Dedifferentiated amniotic fluid mesenchymal stem cell (primary cell): Measurements from ENCODE around the gene MARK4.
"Not testable (repeated sequence)": the region's sequence is repeated elsewhere in the genome, so short reads cannot be mapped to it uniquely, and the experiment has no call there.

Source experiments
- DNase-seq: peaks from one replicate; pipeline ENCODE4 v3.0.0-alpha.2; 2016; ENCODE audit errors: extremely low spot score

Gene MARK4

DNA sequence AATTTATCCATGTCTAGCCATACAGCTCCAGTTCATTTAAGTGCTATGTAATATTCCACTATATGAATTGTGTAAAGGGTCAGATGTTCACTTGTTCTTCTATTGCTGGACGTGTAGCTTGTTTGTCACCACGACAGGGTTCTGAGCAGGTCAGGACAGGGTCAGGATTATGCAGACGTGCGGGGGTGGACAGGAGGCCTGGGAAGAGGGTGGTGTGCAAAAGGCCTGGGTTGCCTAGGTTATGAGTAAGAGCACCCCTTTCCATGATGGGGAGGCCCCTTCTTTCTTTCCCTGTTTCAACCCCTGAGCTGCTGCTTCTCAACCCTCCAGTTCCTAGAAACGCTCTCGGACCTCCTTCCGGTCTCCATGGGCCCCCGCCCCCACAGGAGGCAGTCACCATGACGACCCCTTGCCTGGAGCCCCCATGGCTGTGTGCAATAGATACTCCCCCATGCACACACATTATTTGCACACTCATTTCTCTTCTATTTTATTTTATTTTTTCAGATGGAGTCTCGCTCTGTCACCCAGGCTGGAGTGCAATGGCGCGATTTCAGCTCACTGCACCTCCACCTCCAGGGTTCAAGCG is 7.8 kb upstream of the MARK4 start:
- DNase-seq = no peak

DNA sequence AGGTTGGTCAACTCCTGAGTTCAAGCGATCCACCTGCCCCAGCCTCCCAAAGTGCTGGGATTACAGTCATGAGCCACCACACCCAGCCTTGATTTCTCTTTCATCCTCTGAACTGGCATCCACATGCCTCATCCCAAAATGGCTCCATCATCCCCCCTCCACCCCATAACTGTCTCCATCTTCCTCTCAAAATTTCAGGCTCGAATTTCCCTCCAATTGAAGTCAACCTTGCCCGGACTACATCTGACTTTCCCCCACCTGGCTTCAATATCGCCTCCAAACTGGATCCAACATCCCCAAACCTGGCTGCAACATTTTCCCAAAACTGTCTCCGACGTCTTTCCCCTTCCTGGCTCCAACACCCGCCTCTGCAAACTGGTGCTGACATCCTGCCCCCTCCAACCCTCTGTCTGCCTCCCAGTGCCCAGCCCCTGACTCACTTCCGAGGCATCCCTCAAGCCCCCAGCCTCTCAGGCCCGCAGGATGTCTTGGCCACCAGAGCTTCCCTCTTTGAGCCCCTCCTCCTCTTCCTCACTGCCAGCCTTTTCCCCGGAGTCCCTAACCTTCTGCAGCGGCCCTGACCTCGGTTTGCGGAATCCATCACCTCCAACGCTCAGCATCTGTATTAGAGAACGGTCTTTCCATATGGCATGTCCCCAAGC is 6.8 kb upstream of the MARK4 start:
- no peak for DNase-seq

DNA sequence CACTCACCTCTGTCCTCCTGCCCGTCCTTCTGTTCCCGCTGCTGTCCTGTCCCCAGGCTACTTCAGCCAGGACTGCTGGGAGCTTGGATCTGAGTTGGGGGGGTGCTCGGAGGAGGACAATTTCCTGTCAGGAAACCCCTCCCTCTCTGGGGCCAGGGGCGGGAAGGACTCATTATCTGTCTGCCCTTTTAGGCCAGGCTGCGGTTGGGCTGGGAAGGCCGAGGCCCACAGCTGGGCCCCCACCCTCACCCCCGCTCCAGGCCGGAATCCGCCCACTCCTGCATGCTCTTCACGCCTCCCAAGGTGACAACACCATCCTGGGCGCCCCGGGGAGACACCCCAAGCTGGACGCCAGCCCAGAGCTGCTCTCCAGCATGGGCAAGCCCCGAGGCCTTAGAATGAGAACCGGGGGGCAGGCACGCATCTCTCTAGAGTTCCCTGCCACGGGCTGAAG is 5.7 kb upstream of the MARK4 start, which contains the start of gene EXOC3L2:
Gene EXOC3L2, minus strand, starts transcription at position 74 of the 454 bp plus-strand sequence. CDS start 6,362 bp downstream, outside the sequence.
- DNase-seq = no peak

DNA sequence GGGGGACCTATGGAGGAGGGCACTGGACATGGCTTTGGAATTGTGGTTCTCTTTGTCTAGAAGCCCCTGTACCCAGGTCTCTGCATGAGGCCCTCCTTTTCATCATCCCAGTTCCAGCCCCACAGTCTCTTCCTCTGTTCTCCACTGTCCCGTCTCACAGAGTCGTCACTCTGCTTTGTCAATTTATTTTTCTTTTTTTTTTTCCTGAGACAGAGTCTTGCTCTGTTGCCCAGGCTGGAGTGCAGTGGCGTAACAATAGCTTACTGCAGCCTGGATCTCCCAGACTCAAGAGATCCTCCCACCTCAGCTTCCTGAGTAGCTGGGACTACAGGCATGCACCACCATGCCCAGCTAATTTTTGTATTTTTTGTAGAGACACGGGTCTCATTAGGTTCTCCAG is 5.2 kb upstream of the MARK4 start:
- no peak for DNase-seq

DNA sequence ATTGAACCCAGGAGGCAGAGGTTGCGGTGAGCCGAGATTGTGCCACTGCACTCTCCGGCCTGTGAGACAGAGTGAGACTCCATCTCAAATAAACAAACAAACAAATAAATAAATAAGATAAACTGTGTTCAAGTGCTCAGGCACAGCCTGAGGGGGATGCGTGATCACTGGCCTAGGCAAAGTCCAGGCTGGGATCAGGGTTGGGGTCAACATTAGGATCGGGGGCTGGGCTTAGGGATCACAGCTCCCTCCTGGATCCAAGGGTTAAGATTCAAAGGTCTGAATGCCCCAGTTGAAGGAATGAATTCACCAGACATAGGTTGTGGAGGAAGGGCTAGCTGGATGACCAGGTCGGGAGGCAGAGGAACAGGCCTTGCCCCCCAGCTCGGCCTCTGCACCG is 3.9 kb upstream of the MARK4 start:
- no peak for DNase-seq

DNA sequence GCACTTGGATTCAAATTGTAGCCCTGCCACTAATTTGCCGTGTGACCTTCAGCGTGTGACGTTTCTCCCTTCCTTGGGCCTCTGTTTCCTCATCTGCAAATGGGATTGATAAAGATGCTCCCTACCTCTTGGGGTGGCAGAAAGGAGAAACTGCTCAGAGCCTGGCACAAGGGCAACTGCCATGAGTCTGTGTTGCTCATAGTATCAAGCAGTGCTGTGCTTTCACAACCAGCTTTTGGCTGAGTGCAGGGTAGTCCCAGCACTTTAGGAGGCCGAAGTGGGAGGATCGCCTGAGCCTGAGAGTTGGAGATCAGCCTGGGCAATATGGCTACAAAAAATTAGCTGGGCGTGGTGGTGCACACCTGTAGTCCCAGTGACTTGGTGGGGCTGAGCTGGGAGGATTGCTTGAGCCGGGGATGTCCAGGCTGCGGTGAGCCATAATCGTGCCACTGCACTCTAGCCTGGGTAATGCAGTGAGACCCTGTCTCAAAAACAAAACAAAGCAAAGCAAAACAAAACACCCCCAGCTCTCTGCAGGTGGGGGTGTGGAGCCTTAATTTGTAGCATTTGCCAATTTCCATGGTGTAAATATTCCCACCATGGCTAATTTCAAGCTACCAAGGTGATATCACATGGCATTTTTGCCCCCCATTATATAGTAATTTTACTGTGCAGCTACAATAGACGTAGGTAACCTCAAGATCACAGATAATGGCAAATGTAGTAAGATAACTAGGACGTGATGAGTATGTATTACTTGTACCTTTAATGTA is 1.6 kb upstream of the MARK4 start:
- DNase-seq = no peak

DNA sequence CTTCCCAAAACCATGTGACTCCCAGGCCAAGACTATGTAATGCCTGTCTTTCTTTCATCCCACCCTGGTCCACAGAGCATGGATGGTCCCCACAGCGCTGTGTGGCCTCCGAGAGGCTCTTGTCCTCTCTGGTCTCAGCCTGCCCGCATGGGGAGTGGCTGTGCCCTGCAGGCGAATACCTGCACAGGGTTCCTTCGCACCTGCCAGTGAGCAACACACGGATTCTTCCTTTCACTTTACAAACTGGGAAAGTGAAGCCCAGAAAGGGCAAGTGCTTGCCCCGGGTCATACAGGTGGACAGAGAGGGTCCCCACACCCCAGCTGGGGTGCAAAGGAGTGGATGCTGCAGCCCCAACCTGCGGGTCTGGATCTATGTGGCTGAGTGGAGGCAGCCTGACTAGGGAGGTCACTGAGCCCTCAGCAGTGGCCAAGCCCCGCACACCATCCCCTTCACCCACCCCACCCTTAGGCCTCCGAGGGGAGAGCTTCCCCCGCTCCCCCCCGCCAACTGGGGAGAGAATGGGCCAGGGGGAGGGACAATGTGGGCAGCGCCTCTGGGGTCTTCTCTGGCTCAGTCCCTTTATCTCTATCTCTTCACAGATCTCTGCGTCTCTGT is 747 bp upstream of the MARK4 start:
- DNase-seq = no peak

DNA sequence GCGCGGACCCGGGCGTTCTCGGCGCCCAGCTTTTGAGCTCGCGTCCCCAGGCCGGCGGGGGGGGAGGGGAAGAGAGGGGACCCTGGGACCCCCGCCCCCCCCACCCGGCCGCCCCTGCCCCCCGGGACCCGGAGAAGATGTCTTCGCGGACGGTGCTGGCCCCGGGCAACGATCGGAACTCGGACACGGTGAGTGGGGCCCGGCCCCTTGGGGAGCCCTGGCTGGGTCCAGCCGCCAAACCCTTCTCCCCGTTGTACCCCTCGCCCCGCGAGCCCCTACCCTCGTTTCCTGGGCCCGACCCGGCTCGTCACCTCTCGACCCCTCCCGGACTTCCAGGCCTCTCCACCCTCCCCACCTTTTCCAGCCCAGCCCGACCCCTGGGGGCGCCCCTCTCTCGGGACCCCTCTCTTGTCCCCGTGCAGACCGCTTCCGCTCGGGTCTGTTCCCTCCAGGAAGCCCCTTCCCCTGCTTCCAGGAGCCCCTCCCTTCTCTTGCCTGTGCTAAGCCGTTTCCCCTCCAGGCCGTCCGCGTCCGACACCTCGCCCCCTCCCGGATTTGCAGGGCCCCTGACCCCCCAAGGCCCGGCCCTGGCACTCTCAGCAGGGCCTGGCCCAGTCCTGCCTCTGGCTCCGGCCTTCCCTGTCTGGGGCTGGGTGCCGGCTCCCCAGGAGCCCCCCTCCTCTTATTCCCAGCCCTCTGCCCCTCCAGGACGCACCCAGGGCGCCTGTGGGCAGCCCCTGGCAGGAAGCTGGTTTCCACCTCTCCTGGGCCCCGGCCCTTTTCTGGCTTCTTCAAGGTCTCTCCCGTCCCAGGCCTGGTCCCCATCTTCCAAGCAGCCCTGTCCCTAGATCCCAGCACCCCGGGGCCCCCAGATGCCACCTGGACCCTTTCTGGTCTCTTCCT is 632 bp downstream of the MARK4 start:
- DNase-seq = no peak

DNA sequence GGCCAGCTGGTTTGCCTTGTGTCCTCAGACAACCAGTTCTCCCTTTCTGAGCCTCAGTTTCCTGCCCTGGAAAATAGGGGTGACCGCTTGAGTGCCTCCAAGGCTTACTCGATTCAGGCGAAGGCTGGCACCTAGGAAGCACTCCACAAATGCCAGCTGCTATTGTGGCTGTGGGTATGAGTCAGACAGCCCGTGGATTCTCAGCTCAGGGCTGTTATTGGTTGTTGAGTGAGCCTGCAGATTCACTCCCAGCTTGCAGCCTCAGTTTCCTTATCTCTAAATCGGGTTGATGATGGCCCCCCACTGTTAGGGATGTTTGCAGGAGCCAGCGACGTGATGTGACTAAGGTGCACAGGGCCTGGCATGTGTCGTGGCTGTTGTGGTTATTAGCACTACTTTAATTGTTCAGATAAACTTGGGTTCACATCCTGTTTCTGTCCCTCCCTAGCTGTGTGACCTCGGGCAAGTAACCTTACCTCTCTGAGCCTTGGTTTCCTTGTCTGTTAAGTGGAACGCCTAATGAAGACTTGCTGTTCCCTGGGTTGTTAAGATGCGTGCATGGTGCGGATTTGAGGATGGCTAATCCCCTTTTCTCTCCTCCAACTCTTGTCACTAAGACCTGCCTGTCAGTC is 2.4 kb downstream of the MARK4 start:
- no peak for DNase-seq

DNA sequence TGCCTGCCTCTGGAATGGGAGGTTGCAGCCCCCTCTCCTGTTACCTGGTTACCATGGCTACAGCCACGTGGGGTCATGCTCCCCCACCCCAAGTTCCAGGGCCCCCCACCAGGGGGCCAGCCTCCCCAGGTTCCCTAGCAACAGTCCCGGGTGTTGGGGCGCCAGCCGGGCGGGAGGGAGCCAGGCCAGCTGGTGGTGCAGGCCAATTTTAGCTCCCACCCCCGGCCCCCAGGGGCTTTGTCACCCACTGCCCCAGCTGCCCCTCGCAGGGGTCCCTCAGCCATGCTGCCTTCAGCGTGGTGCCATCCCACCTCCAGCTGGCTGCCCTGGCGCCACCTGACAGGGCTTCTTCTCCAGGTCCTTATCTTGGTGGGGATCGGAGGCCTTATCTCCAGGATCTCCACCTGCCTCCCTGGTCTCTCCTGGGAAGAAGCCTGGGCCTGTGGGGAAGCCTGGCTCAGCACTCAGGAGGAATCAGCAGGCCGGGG is 3.0 kb downstream of the MARK4 start:
- DNase-seq = no peak

DNA sequence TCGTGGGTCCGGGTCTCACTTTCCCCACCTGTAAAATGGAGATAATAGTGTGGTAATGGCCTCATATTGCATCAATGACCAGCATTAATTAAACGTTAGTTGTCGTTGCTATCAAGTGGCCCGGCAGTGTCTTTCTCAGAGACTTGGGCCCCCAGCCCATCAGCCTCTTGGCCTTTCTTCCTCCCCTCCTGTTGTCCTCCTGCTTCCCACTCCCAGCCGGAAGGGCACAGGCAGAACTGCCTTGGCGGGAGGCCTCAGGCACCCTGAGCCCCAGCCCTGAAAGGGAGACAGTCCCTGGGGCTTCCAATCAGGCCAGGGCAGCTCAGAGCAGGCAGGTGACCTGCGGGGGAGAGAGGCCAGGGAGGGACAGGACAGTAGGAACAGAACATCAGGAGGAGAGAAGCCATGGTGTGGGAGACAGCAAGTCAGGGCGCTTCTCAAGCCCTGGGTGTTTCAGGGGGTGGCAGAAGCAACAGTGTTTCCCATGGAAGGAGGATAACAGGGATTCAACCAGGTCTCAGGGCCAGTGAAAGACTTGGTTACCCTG is 4.6 kb downstream of the MARK4 start:
- no peak for DNase-seq

DNA sequence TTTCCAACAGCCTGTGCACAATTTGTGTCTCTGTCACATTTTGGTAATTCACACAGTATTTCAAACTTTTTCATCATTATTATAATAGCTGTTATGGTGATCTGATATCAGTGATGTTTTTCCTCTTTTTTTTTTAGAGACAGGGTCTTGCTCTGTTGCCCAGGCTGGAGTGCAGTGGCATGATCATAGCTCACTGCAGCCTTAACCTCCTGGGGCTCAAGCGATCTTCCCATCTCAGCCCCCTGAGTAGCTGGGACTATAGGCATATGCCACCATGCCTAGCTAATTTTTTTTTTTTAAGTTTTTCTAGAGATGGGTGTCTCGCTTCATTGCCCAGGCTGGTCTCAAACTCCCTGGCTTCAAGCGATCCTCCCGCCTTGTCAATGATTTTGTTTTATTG is 5.8 kb downstream of the MARK4 start:
- DNase-seq = no peak

DNA sequence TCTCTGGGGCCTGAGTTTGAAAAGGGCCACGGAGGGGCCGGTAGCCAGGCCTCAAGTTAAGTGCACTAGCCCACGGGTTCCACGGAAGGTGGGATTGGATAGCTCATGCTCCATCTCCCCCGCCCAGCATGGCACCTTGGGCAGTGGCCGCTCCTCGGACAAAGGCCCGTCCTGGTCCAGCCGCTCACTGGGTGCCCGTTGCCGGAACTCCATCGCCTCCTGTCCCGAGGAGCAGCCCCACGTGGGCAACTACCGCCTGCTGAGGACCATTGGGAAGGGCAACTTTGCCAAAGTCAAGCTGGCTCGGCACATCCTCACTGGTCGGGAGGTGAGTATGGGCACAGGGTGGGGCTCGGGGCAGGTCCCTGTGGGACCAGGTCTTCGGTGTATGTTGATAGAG is 7.8 kb downstream of the MARK4 start:
- no peak for DNase-seq

DNA sequence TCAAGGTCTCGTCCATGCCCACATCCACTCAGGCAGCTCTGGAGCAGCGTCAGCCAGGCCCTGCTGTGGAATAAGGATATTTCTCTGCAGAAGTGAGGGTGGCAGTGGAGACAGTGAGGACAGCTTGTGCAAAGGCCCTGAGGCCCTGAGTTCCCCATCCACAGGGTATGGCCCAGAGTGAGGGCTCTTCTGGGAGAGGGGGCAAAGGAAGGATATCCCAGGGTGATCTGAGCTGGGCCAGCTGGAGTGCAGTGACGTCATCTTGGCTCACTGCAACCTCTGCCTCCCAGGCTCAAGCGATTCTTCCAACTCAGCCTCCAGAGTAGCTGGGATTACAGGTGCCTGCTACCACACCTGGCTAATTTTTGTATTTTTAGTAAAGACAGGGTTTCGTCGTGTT is 11.5 kb downstream of the MARK4 start:
- no peak for DNase-seq

DNA sequence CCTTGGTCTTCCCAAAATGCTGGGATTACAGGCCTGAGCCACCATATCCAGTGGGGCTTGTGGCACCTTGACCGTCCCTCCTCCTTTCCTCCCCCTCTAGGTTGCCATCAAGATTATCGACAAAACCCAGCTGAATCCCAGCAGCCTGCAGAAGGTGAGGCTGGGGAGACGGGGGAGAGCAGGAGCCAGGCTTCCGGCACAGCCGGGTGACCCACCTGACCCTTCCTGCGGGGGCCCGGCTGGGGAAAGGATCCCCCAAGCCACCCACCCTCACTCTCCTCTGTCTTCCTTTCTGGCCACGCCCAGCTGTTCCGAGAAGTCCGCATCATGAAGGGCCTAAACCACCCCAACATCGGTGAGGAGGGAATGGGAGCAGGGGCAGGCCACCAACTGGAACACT is 11.9 kb downstream of the MARK4 start:
- no peak for DNase-seq

DNA sequence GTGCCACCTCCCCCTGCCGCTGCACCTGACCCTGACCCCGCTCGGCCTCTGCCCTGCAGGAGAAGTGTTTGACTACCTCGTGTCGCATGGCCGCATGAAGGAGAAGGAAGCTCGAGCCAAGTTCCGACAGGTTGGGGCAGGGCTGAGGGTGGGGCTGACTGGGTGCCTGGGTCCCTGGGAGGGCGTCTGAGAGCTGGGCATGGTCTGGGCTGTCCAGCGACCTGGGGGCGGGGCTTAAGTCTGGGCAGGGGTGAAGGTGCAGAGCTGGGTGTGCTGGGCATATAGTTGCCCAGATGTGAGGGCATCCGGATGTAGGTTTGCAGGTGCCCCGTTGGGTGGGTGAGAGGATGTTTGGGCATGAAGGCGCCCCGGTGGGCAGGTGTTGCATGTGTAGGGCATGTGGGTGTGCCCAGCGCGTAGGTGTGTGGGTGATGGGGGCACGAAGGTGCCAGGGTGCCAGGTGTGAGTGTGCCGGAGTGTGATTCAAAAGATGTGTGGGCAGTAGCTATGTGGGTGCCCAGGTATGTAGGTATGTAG is 13.8 kb downstream of the MARK4 start:
- DNase-seq = no peak

DNA sequence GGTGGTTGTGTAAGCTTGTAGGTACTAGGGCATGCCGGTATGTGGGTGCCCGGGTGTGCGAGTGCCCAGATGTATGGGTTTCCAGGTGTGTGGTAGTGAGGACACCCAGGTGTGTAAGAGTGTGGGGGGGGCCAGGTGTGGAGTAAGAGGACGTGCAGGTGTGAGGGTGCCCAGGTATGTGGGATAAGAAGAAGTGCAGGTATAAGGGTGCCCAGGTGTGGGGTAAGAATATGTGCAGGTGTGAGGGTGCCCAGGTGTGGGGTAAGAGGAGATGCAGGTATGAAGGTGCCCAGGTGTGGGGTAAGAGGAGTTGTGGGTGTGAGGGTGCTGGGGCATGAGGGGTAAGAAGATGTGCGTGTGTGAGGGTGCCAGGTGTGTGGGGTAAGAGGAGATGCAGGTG is 14.3 kb downstream of the MARK4 start:
- no peak for DNase-seq

DNA sequence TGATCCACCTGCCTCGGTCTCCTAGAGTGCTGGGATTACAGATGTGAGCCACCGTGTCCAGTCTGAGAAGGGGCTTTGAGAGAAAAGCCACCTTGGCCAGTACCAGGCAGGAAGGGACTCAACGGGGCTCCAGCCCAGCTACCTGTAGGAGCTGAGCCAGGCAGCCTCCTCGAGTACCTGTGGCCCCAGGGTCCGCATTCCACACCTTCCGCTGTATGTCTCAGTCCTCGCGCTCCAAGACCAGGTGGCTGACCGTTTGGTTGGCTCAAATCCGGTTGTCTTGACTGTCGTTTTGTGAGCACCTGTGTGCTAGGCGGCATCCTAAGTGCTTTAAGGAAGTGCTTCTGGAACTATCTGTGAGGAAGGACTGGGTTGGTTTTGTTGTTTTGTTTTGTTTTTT is 16.2 kb downstream of the MARK4 start:
- no peak for DNase-seq

DNA sequence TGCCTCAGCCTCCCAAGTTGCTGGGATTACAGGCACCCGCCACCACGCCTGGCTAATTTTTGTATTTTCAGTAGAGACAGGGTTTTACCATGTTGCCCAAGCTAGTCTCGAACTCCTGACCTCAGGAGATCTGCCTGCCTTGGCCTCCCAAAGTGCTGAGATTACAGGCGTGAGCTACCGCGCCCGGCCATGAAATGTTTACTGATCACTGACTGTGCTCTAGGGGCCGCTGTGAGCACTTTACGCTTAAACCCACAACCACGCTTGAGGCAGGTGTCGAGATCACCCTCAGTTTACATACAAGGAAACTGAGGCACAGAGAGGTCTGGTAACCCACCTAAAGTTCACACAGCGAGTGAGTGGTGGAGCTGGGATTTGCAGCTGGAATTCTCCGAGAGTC is 18.9 kb downstream of the MARK4 start:
- DNase-seq = not testable (repeated sequence)

DNA sequence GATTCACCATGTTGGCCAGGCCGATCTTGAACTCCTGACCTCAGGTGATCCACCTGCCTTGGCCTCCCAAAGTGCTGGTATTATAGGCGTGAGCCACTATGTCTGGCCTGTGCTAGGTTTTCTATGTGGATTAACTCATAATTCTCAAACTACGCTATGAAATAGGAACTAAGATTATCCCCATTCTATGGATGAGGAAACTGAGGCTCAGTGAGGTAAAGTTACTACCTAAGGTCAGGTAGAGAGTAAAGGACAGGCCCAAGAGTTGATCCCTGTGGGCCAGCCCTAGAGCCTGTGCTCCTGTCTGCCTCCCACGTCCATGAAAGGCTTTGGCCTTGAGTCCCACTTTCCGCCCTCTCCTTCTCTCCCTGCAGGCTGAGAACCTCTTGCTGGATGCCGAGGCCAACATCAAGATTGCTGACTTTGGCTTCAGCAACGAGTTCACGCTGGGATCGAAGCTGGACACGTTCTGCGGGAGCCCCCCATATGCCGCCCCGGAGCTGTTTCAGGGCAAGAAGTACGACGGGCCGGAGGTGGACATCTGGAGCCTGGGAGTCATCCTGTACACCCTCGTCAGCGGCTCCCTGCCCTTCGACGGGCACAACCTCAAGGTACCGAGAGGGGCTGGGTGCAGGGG is 20.1 kb downstream of the MARK4 start:
- DNase-seq = no peak
